Ovary (tissue), 9 donors: ENCODE data around the gene VPS16. TPM values are rescaled to one million over a fixed set of nuclear protein-coding genes. Genes with fewer than 3 reads are reported as not detected.

Experiments used
- DNase-seq, 5 donors: peaks; one replicate each; pipeline ENCODE4 v3.0.0-alpha.2; 2019 to 2020
- H3K27ac ChIP-seq, 2 donors: fragments of 200-600 bp; one replicate each; pipeline versions ENCODE4 v1.5.1 to v1.8.0; 2019 to 2022
- H3K27me3 ChIP-seq: fragments of 200-600 bp; one replicate; pipeline ENCODE4 v1.8.0; 2022
- H3K36me3 ChIP-seq: fragments of 200-600 bp; sonication (generic); one replicate; pipeline ENCODE4 v1.5.1; 2019
- H3K4me1 ChIP-seq: one replicate; pipeline ENCODE4 v1.8.1; 2013; ENCODE audit warnings: mild to moderate bottlenecking, moderate library complexity; ENCODE audit not compliant: insufficient read depth
- H3K4me3 ChIP-seq: fragments of 200-600 bp; sonication (generic); one replicate; pipeline ENCODE4 v1.5.1; 2017
- H3K9me3 ChIP-seq, 2 donors: fragments of 200-600 bp in 1 of 2; sonication (generic) in 1 of 2; one replicate each; pipeline versions ENCODE4 v1.5.1 to v1.8.1; 2013 to 2019; ENCODE audit warnings: mild to moderate bottlenecking in 1 of 2, moderate library complexity in 1 of 2
- EP300 ChIP-seq: sonication (generic); formaldehyde crosslinking; IDR thresholded peaks from one replicate; pipeline ENCODE4 v1.6.1; 2017; ENCODE audit warnings: antibody characterized with exemption
- POLR2A ChIP-seq: fragments of 450-650 bp; IDR thresholded peaks from one replicate; pipeline ENCODE4 v1.6.1; 2017; ENCODE audit warnings: antibody characterized with exemption, mild to moderate bottlenecking, moderate library complexity
- WGBS, 3 donors: extraction: QIAGEN DNeasy Blood & Tissue Kit in 1 of 3; methylation state at CpG; one replicate each; pipeline versions ENCODE4 v1.1.5 to v1.1.7; 2013 to 2017; 5-methylcytosine and 5-hydroxymethylcytosine counted together
- intact Hi-C, 4 donors: fragments of 100-400 bp; cut with DNase I; formaldehyde crosslinking; loops; one replicate each; pipeline versions ENCODE4 v1.11.0 to v1.15.1; 2022 to 2023
- polyA plus RNA-seq, 2 donors: library from polyadenylated mRNA; stranded (reverse); fragments of 200-250 nt in 1 of 2; fragments of 350-450 nt in 1 of 2; fragmentation: Illumina TruSeq in 1 of 2; extraction: RNeasy Lipid Tissue Mini Kit (QIAGEN cat#74804) in 1 of 2; gene quantifications; one replicate each; pipeline ENCODE4 v1.2.3, GENCODE V29; 2013 to 2014
- total RNA-seq, 7 donors: library from RNA; depleted of rRNA in 2 of 7; stranded (reverse); fragments of >200 nt in 2 of 7; fragmentation: NEBNext Ultra II Directional in 3 of 7; extraction: Animal tissue kit (Norgen Biotek cat#: 25700) in 3 of 7; gene quantifications; one replicate each; pipeline versions ENCODE4 v1.1.0 to v1.2.4, GENCODE V29; 2016 to 2023
- TF ChIP-seq, protein P1 (sequence below), 3 donors: fragments of 450-650 bp in 2 of 3; fragments of 200-600 bp in 1 of 3; IDR thresholded peaks; one replicate each; pipeline versions ENCODE4 v1.5.1 to v1.8.0; 2016 to 2022; ENCODE audit warnings: antibody characterized with exemption in 3 of 3, mild to moderate bottlenecking in 1 of 3
- donor health status: DM: no; HTN: no; CAD: no; lungs with moderate emphysema.
- donor health status: DM: no; HTN: no; CAD: no.
- donor health status: Bipolar disorder and iron deficiency.
- donor health status: DM: yes; HTN: yes; CAD: no.
- donor health status: DM: no; HTN: no; CAD: no.
- donor health status: DM: yes; HTN: yes; CAD: no.

Gene VPS16
- total and polyA plus RNA-seq, 9 donors: 15.6 to 44.1 (median 31.0) TPM

- 81 to 91% (median 89%) methylated on average over 18 to 20 of the region's 20 CpGs for WGBS, 3 donors
- H3K36me3 ChIP-seq: no peaks in the 10 kb centered on the region
- intact Hi-C loops: loop anchor here in 1 of 4 donors (10.0 kb wide), 1 partner anchor 62 kb away; no protein-coding TSS in a partner anchor
- no peak for DNase-seq
- no peaks in the 10 kb centered on the region for H3K27me3 ChIP-seq
- H3K4me1 ChIP-seq: peaks cover 34% of the 10 kb centered on the region
- H3K27ac ChIP-seq: no peak overlapping the region
- no peaks in the 10 kb centered on the region for H3K9me3 ChIP-seq
- TF ChIP-seq EP300 (no peak), POLR2A (no peak)
- TF ChIP-seq, protein P1, sequence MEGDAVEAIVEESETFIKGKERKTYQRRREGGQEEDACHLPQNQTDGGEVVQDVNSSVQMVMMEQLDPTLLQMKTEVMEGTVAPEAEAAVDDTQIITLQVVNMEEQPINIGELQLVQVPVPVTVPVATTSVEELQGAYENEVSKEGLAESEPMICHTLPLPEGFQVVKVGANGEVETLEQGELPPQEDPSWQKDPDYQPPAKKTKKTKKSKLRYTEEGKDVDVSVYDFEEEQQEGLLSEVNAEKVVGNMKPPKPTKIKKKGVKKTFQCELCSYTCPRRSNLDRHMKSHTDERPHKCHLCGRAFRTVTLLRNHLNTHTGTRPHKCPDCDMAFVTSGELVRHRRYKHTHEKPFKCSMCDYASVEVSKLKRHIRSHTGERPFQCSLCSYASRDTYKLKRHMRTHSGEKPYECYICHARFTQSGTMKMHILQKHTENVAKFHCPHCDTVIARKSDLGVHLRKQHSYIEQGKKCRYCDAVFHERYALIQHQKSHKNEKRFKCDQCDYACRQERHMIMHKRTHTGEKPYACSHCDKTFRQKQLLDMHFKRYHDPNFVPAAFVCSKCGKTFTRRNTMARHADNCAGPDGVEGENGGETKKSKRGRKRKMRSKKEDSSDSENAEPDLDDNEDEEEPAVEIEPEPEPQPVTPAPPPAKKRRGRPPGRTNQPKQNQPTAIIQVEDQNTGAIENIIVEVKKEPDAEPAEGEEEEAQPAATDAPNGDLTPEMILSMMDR (IDR thresholded peaks at IDR 0.05): no peak
- no peak overlapping the region for H3K4me3 ChIP-seq
These were observed 23.8 kb upstream of the VPS16 start for GRCh38 chr20:2816583-2817340.

DNA sequence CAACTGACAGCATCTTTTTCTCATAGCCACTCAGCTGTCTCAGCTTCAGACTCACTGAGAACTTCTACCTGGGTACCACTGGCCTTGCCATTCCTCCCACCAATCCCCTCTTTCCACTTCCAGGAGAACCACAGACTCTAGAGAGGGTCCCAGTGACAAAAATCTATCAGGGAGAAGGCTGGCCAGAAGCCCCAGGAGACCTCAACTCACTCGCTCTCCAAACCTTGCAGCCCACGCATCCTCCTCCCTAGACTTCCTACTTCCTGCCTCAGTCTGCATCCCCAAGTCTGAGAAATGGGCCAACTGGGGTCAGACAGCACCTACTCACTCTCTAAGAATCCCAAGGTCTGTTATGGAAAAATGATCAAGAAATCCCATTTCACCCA is 23.2 kb upstream of the VPS16 start:
- Histone ChIP-seq H3K9me3 (no peaks in the 10 kb centered on the region), H3K27me3 (no peaks in the 10 kb centered on the region), H3K4me1 (peaks cover 35% of the 10 kb centered on the region), H3K27ac (no peak overlapping the region), H3K36me3 (no peaks in the 10 kb centered on the region), H3K4me3 (no peak overlapping the region)
- intact Hi-C loops: loop anchor here in 1 of 4 donors (10.0 kb wide), 1 partner anchor 63 kb away; no protein-coding TSS in a partner anchor
- no peak for TF ChIP-seq EP300
- TF ChIP-seq, protein P1 (IDR thresholded peaks at IDR 0.05): no peak
- no peak for TF ChIP-seq POLR2A
- WGBS, 3 donors: 85 to 98% (median 93%) methylated on average over 2 of the region's 2 CpGs
- no peak for DNase-seq

DNA sequence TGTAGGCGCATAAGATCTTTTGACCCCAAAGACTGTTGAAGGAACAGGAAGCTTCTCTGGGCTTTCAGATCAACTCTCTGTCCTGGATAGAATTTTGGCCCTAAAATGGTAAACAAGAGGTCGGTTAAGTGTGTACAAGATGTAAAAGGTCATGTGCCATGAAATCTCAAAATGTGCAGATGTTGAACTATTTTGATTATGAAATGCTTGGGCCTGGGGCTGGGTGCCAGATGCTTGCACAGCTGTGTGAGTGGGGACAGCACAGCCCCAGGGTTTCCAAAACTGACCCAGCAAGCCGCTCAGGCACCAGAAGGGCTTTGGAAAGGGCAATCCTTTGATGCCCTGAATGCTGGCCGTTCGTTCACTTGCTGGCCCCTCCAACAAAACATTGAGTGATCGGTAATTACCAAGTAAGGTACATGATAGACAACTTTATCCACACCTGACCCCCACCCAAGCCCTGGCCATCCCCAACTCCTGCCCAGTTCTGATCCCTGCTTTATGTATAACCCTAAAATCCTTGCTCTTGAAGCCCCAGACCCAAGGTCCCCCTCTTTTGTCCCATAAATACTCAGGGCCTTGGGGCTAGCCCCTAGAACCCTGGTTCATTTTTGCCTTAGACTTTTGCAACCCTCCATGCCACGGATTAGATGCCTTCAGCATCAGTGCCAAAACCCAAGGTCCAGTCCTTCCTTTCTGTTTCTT is 22.5 kb upstream of the VPS16 start:
- peaks cover 35% of the 10 kb centered on the region for H3K4me1 ChIP-seq
- no peak overlapping the region for H3K4me3 ChIP-seq
- DNase-seq: peak in 1 of 5 donors; percentile 74
- no peaks in the 10 kb centered on the region for H3K36me3 ChIP-seq
- no peaks in the 10 kb centered on the region for H3K9me3 ChIP-seq
- WGBS, 3 donors: 46 to 74% (median 65%) methylated on average over 7 of the region's 7 CpGs
- no peaks in the 10 kb centered on the region for H3K27me3 ChIP-seq
- intact Hi-C loops: loop anchor here in 1 of 4 donors (10.0 kb wide), 1 partner anchor 63 kb away; no protein-coding TSS in a partner anchor
- no peak for TF ChIP-seq EP300
- H3K27ac ChIP-seq: no peak overlapping the region

DNA sequence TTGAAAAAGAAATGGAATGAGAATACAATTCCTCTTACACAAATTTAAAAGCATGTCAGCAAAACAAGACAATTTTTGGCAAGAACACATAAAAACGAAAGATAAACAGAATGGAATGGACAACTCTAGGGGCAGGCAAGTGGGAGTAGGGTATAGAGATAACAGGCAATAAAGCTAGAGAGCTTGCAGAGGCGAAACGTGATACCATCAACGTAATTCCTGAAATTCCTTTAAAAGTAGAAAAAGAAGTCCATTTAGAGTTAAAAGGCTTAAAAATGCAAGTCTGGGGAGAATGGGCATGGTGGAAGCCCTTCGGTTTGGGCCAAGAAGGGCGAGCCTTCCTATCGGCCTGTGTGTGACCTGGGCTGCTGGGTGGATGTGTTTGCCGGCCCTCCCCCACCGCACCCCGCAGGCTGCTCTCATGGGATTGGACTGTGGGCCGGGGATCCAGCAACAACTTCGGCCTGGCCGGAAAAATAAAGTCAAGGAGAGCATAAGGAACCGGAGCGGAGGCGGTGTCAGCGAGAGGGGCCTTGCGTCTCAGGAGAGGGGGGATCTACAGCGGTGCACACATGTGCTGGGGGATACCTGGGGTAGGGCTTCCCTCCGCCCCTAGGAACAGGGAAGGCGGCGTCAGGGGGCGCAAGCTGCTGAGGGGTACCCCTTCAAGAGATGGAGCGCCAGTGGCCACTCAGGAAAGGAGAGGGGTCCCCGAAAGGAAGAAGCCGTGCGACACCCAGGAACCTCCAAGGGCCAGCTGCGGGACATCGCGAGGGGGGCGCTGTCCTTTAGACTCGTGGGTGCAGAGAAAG is 20.3 kb upstream of the VPS16 start:
- no peaks in the 10 kb centered on the region for H3K36me3 ChIP-seq
- intact Hi-C loops: no loop called here
- 5 to 8% (median 7%) methylated on average over 32 of the region's 32 CpGs for WGBS, 3 donors
- no peaks in the 10 kb centered on the region for H3K9me3 ChIP-seq
- peak overlapping the region; percentile 3 for H3K4me3 ChIP-seq
- H3K4me1 ChIP-seq: peaks cover 30% of the 10 kb centered on the region
- no peaks in the 10 kb centered on the region for H3K27me3 ChIP-seq
- TF ChIP-seq, protein P1 (IDR thresholded peaks at IDR 0.05): no peak
- no peak for TF ChIP-seq POLR2A
- TF ChIP-seq EP300: no peak
- peak overlapping the region in 1 of 2 donors; percentile 56 for H3K27ac ChIP-seq
- DNase-seq: peak; percentile 43 to 80 (median 68)
